Activated naive CD4-positive, alpha-beta T cell treated with anti-CD3 and anti-CD28 coated beads, Interleukin-2, amount 50 U/mL, for 72 hours (primary cell): Measurements from ENCODE around the gene CCDC194. TPM values are rescaled to one million over a fixed set of nuclear protein-coding genes. Genes with fewer than 3 reads are reported as not detected.

ENCODE experiments used
- ATAC-seq, 2 donors: fragments of 150-1000 bp; cut with Tn5 transposase; 2 replicates each; pipeline ENCODE4 v1.10.0; 2021; ENCODE audit warnings: mild to moderate bottlenecking in 2 of 2, moderate library complexity in 2 of 2
- DNase-seq, 2 donors: peaks; one replicate each; pipeline ENCODE4 v3.0.0; 2021 to 2022; ENCODE audit warnings: low spot score in 2 of 2
- H3K27ac Mint-ChIP-seq, 2 donors: one replicate each; pipeline ENCODE4 v1.8.0; 2022; ENCODE audit warnings: mild to moderate bottlenecking in 2 of 2, mixed read lengths in 2 of 2
- H3K36me3 Mint-ChIP-seq, 2 donors: one replicate each; pipeline ENCODE4 v1.8.0; 2022; ENCODE audit warnings: mixed read lengths in 2 of 2
- H3K9me3 Mint-ChIP-seq, 2 donors: one replicate each; pipeline ENCODE4 v1.8.0; 2022; ENCODE audit warnings: mixed read lengths in 2 of 2
- total RNA-seq, 2 donors: library from RNA; stranded (reverse); gene quantifications; one replicate each; pipeline ENCODE4 v1.2.3, GENCODE V29; 2022

The CCDC194 gene, protein sequence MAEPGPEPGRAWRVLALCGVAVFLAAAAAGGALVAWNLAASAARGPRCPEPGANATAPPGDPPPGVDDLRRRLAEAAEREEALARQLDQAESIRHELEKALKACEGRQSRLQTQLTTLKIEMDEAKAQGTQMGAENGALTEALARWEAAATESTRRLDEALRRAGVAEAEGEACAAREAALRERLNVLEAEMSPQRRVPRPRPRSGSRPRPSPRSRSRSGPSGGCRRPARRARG
- total RNA-seq: 1 to 10 TPM; 2.2 to 3.7 TPM

DNA sequence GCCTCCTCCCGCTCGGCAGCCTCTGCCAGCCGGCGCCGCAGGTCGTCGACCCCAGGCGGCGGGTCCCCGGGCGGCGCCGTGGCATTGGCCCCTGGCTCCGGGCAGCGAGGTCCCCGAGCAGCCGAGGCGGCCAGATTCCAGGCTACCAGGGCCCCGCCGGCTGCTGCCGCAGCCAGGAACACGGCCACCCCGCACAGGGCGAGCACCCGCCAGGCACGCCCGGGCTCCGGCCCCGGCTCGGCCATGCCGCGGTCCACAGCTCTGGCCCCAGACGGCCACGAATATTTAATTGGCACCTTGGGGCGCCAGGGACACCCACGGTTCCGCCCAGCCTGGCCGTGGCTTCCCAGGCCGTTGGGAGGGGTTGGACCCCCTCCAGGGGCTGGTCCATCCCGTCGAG lies at the start of gene CCDC194:
Gene CCDC194, minus strand, starts transcription at position 283 of the 400 bp plus-strand sequence. Its CDS starts 38 bp downstream, at position 245.
- Mint-ChIP-seq H3K36me3 (peaks cover 0 to 5% of the 10 kb centered on the region in 2 donors), H3K9me3 (no peaks in the 10 kb centered on the region), H3K27ac (peak within 1 kb of the TSS in 1 of 2 donors; percentile 88)
- no peak for ATAC-seq
- DNase-seq: no peak

DNA sequence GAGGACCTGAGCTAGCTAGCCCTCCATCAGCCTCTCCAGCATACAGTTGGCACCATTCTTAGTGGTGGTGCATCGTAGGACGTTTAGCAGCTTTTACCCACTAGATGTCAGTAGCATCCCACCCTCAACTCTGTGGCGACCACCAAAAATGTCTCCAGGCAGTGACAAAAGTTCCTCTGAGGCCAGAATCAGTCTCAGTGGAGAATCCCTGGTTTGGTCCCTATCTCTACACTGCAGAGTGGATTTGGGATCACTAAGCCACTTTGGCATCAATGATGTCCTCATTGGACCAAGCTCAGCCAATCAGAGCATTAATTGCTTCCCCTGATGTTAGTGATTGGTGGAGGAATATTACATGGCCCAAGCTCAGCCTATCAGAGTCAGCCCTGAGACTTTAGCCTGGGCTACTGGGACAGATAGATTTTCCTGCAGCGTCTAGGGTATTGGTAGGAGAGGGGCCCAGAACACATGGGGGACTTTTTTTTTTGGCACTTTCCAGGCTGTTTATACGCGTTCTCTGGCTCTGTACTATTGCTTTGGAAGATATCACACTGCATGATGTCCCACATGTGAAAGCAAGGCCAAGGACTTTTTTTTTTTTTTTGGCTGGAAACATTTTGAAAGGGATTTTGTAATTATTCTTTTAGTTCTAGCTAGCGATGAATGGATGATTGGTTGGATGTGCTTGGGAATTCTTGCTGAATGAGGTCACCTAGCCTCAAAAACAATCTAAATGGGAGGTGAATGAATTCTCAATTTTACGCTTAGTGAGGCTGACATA lies 47.4 kb upstream of the CCDC194 start:
- Mint-ChIP-seq H3K27ac (no peak overlapping the region), H3K36me3 (no peaks in the 10 kb centered on the region), H3K9me3 (no peaks in the 10 kb centered on the region)
- DNase-seq: no peak
- peak; percentile 50 to 80 for ATAC-seq

DNA sequence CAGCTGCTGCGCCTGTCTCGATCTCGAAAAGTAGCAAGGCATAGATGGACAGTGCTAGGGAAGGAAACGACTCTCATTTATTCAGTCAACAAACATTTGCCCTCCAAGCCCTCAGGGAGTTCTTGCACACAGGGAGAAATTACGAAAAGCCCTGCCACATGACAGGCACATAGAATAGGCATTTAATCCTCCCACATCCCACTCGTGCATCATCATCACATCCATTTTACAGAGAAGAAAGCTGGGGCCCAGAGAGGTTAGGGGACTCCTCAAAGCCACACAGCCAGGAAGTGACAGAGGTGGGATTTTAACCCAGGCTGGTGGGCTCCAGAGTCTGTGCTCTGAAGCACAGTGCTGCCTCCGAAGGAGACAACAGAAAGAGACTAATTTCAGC lies 42.9 kb upstream of the CCDC194 start:
- Mint-ChIP-seq H3K9me3 (no peaks in the 10 kb centered on the region), H3K36me3 (no peaks in the 10 kb centered on the region), H3K27ac (peak overlapping the region in 1 of 2 donors; percentile 28)
- ATAC-seq (no peak), DNase-seq (no peak)

DNA sequence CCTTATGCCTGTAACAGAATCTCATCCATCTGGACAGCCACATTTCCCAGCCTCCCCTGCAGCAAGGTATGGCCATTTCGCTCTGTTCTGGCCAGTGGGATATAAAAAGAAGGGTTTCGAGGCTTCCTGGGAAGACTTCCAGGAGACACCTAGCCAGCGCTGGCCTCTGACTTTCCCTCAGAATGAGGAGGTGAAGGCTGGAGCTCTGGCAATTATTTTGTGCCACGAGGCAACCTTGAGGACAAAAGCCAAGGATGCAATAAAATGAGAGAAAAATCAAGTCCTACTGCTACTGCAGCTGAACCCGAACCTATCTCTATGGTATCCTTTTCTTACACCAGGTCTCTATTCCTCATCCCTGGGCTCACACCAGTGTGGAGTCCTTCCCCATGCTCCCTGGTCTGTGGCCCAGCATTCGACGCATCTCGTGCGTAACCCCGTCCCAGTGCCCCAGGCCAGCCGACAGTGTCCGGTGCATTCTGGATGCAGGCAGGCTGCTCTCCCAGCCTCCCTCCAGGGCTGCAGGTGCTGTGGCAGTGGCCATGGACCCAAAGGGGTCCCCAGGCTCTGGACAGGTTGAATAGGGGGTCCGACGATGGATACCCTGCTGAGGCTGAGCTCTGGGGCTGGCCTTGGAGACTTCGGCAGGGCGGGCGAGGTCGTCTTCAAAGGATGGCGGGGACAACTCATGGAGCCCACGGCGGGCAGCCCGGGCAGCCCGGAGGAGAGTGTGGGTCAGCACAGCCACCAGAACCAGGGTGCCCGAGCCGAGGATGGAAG lies 42.3 kb upstream of the CCDC194 start:
- no peaks in the 10 kb centered on the region for H3K9me3 Mint-ChIP-seq
- no peak for DNase-seq
- peak overlapping the region in 1 of 2 donors; percentile 28 for H3K27ac Mint-ChIP-seq
- H3K36me3 Mint-ChIP-seq: no peaks in the 10 kb centered on the region
- ATAC-seq: no peak

DNA sequence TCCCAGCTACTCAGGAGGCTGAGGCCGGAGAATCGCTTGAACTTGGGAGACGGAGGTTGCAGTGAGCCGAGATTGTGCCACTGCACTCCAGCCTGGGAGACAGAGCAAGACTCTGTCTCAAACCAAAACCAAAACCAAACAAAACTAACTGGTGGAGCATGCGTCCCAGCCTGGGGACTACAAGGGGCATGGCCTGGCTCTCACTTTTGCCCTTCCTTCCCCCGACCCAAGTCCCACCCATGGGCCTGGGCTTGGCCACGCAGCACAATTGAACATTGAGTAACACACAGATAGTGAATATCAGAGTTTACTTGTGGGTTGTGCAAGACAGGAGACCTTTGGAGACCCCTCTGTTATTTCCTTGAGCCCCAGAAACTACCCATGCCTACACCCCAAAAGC lies 41.2 kb upstream of the CCDC194 start:
- no peaks in the 10 kb centered on the region for H3K9me3 Mint-ChIP-seq
- no peak overlapping the region for H3K27ac Mint-ChIP-seq
- DNase-seq (no peak), ATAC-seq (no peak)
- H3K36me3 Mint-ChIP-seq: no peaks in the 10 kb centered on the region

DNA sequence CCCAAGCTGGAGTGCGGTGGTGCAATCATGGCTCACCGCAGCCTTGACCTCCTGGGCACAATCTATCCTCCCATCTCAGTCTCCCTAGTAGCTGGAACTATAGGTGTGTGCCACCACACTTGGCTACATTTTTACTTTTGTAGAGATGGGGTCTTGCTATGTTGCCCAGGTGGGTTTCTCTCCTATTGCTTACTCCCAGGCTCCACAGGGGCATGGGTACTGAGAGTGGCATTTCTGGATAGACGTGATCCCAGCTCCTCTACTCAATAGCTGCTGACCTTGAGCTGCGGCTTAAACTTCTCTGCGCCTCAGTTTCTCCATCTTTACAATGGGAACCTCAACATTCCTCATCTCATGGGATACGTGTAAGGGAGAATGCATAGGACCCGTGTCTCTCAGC lies 37.4 kb upstream of the CCDC194 start:
- Mint-ChIP-seq H3K9me3 (no peaks in the 10 kb centered on the region), H3K27ac (peak overlapping the region in 1 of 2 donors; percentile 44), H3K36me3 (no peaks in the 10 kb centered on the region)
- no peak for DNase-seq
- no peak for ATAC-seq

DNA sequence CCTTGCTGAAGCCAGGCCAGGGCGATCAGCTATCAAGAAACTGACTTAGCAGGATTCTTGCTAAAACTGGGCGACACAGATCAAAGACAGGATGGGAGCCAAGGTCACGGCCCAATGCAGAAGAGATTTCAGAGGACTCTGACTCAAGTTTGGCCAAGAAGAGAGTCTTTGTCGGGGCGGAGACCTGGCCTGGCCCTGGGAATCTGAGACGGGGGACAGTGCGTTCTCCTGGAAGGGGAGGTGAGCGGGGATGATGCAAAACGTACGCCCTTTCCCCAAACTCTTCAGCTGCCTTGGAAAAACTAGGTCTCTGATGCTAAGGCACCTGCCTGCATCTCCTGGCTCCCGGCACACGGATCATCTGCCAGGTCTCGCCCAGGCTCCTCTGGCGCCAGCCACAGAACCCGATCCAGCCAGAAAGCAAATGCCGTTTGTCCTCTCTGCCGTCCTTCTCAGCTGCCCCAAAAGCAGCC lies 35.7 kb upstream of the CCDC194 start:
- H3K9me3 Mint-ChIP-seq: no peaks in the 10 kb centered on the region
- H3K27ac Mint-ChIP-seq: peak overlapping the region in 1 of 2 donors; percentile 1
- DNase-seq: no peak
- no peak for ATAC-seq
- H3K36me3 Mint-ChIP-seq: no peaks in the 10 kb centered on the region

DNA sequence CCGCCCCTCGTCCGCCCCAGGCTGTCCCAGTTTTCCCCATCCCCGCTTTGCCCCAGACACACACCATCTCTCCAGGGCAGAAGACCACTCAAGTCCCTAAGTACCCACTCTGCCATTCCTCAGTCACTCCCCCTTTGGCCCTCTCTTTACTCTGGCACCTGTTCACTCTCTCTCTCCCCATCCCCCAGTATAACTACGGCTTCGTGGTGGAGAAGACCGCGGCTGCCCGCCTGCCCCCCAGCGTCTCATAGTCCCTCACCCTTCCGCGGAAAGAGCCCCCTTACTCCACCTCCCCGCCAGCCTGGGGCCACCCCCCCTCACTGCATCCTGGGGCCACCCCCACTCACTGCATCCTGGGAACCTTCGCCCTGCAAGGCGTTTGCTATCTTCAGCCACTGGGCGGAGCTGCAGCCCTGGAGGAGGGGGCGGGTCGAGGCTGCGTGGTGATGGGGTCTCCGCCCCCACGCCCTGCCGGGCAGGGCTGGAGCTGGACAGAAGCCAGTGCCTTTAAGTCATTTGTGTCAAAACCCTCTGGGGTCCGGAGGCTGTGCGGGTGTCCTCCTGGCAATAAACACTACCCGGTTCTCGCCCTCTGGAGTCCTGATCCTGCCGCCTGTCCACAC lies 30.9 kb upstream of the CCDC194 start:
- Mint-ChIP-seq H3K27ac (peak overlapping the region; percentile 27 to 74), H3K9me3 (no peaks in the 10 kb centered on the region), H3K36me3 (peaks cover 0 to 6% of the 10 kb centered on the region in 2 donors)
- ATAC-seq (peak; percentile 33 to 65), DNase-seq (peak in 1 of 2 donors; percentile 58)

DNA sequence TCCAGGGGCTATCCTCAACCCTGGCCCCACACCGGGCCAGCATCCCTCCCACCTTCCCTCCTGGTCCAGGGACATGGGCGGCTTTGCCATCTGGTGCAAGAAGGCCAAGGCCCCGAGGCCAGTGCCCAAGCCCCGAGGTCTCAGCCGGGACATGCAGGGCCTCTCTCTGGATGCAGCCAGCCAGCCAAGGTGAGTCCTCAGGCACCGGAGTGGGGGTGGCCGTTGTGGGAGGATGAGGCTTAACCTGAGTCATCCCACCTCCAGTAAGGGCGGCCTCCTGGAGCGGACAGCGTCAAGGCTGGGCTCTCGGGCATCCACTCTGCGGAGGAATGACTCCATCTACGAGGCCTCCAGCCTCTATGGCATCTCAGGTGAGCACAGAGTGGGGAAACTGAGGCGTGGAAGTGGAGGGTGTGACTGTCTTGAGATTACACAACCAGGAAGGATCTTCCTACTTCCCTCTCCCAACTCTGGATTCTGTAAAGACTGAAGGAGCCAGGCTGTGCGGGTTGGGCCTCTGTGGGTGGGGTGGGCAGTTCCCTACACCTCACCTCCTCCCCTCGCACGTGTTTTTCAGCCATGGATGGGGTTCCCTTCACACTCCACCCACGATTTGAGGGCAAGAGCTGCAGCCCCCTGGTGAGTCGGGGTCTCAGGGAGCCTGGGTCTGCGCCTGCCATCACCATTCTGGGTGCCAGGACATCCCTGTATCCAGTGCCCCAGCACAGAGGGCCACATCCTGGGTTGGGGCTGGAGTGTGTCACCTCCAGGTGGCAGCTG lies 29.6 kb upstream of the CCDC194 start:
- Mint-ChIP-seq H3K9me3 (no peaks in the 10 kb centered on the region), H3K27ac (no peak overlapping the region), H3K36me3 (peaks cover 6 to 7% of the 10 kb centered on the region in 2 donors)
- DNase-seq (no peak), ATAC-seq (no peak)

DNA sequence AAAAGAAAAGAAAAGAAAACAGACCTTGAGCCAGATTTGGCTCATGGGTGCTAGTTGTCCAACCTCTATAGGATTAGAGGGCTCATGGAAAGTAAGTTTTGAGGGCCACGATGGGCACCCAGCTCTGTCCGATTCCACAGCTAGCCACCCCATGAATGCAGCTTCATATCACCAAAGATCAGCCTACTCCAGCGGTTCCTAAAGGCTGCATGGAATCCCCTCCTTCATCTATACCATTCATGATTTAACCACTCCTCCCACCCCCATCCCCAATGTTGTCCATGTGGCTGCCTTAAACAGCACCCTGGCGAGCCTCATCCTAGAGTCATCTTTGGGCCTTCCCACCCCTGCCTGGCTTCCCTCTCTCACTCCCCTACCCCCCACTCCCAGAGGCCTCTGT lies 27.9 kb upstream of the CCDC194 start:
- no peak for ATAC-seq
- Mint-ChIP-seq H3K36me3 (peaks cover 6 to 7% of the 10 kb centered on the region in 2 donors), H3K27ac (no peak overlapping the region), H3K9me3 (no peaks in the 10 kb centered on the region)
- no peak for DNase-seq

DNA sequence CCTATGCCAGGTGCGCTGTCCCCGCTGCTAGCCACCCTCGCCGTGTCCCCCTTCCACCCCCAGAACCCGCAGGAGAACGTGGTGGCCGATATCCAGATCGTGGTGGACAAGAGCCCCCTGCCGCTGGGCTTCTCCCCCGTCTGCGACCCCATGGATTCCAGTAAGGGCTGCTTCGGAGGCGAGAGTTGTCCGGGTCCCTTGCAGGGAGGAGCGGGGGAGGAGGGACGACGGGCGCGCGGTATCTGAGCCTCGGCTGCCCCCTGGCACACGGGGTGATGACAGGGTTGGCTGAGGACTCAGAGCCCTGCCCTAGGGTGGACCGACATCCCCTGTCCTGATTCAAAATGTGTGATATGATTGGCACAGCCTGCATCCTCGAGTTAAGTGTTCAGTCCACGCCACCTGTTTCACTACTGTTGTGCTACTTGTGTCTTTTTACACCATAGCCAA lies 26.5 kb upstream of the CCDC194 start:
- H3K36me3 Mint-ChIP-seq: peaks cover 6 to 7% of the 10 kb centered on the region in 2 donors
- ATAC-seq (peak; percentile 22 to 53), DNase-seq (peak; percentile 31 to 60)
- peak overlapping the region in 1 of 2 donors; percentile 92 for H3K27ac Mint-ChIP-seq
- no peaks in the 10 kb centered on the region for H3K9me3 Mint-ChIP-seq

DNA sequence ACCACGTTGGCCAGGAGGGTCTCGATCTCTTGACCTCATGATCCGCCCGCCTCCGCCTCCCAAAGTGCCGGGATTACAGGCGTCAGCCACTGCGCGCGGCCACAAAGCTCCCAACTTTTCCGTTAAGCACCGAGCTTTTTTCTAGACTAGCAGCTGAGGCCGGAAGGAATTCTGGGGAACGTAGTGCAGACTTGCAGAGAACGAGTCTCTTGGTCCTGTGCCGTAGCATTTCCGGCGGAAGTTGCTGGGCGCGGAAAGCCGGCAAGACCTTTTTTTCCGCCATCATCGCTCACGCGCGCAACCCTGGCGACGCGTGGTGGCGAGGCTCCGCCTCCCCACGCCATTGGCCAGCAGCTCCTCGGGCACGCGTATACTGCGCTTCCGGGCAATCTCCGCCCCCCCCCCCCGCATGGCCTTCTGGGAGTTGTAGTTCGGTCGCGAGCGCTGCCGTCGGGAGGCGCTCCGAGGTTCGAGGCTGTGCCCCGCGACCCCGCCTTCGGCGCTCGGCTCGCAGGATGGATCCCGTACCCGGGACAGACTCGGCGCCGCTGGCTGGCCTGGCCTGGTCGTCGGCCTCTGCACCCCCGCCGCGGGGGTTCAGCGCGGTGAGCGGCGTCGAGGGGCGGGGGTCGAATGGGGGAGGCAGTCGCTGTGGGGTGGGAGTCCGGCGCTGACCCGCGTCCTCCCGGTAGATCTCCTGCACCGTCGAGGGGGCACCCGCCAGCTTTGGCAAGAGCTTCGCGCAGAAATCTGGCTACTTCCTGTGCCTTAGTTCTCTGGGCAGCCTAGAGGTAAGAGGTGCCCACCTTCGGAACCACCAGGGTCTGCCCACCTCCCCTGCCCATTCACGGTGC lies 25.9 kb upstream of the CCDC194 start, which contains the start of gene MVB12A:
Gene MVB12A, plus strand, starts transcription at position 427 of the 854 bp plus-strand sequence. Its CDS starts 89 bp downstream, at position 516.
- Mint-ChIP-seq H3K9me3 (no peaks in the 10 kb centered on the region), H3K27ac (peak within 1 kb of the TSS; percentile 90 to 92), H3K36me3 (peaks cover 6 to 7% of the 10 kb centered on the region in 2 donors)
- DNase-seq: peak; percentile 91 to 97
- peak; percentile 94 to 97 for ATAC-seq

DNA sequence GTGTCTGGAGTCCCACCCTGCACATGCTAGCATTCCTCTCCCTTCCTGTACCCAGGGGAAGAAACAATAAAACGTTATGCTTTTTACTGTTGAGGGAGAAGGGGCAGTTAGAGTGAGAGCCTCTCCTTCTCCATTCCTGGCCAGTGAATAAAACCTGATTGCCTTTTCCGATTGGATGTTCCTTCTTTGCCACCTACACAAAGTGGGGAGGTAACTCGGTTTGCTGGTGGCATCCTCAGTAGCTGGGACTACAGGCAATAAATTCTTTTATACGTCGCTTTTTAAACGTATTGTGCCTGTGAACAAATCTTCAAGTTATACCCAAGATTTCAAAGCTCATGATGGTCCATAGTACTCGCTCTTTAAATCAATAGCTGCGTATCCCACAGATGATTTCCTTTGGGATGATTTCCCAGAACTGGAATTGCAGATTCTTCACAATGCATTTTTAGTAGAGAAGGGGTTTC lies 25.2 kb upstream of the CCDC194 start:
- Mint-ChIP-seq H3K36me3 (peaks cover 6 to 7% of the 10 kb centered on the region in 2 donors), H3K9me3 (no peaks in the 10 kb centered on the region), H3K27ac (peak overlapping the region; percentile 90 to 92)
- no peak for ATAC-seq
- DNase-seq: no peak

DNA sequence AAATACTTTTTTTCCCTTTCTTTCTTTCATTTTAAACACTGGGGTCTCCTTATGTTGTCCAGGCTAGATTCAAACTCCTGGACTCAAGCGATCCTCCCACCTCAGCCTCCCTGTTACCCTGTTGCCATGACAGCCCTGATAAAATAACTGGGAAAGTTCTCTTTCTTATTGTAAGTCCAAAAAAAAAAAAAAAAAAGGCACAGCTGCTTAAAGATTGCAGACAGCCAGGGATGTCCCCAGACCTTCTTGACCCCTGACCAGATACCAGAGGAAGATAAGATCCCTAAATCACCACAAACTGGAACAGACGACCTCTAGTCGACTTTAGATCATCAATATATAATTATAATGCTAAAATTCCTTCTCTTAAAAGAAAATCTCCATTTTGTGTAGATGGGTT lies 24.7 kb upstream of the CCDC194 start:
- ATAC-seq (no peak), DNase-seq (no peak)
- peak overlapping the region; percentile 90 to 92 for H3K27ac Mint-ChIP-seq
- H3K9me3 Mint-ChIP-seq: no peaks in the 10 kb centered on the region
- H3K36me3 Mint-ChIP-seq: peaks cover 6 to 7% of the 10 kb centered on the region in 2 donors

DNA sequence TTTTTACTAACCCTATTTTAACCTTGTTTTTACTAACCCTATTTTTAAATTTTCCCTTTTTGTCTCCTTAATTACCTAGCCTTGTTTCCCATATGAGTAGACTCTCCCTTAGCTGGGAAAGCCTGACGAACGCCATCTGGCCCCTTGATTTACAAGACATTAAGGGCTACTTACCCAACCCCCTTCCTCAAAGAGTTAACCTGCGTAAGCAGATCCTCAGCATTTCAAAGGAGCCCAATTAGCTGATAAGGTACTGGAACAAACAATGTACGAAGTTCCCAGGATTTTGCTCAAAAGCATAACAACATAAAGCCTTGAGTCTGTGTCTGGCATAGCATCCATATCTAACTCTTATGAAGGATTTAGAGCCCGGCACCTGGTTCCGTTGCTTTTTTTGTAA lies 21.1 kb upstream of the CCDC194 start:
- ATAC-seq: no peak
- DNase-seq: no peak
- Mint-ChIP-seq H3K36me3 (peaks cover 0 to 7% of the 10 kb centered on the region in 2 donors), H3K27ac (no peak overlapping the region), H3K9me3 (no peaks in the 10 kb centered on the region)
